ENCODE measurements around the gene ST14.

ST14 gene

DNA sequence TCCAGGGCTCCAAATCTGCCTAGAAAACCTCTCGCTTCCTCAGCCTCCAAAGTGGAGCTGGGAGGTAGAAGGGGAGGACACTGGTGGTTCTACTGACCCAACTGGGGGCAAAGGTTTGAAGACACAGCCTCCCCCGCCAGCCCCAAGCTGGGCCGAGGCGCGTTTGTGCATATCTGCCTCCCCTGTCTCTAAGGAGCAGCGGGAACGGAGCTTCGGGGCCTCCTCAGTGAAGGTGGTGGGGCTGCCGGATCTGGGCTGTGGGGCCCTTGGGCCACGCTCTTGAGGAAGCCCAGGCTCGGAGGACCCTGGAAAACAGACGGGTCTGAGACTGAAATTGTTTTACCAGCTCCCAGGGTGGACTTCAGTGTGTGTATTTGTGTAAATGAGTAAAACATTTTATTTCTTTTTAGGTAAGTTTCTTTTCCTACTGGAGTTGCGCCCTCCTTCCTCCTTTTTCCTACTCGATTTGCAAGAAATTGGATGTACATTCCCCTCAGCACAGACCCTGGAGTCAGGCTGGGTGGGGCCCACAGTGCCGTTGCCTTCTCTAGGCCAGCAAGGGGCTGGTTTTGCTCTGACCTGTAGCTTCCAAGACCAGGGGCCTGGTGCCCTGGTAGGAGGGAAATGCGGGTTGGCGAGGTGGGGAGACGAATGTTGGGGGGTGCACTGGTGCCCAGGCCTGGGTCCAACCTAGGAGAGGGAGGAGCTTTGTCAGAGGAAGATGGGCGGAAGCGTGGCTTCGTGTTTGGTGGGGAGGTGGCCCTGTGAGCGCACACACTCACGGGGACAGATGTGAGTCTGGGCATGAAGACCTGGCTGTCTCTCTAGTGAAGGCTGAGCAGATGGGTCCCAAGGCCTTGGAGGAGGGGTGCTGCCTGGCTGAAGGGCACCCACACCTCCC lies 50.6 kb downstream of the ST14 start:
- TF ChIP-seq, protein P1, sequence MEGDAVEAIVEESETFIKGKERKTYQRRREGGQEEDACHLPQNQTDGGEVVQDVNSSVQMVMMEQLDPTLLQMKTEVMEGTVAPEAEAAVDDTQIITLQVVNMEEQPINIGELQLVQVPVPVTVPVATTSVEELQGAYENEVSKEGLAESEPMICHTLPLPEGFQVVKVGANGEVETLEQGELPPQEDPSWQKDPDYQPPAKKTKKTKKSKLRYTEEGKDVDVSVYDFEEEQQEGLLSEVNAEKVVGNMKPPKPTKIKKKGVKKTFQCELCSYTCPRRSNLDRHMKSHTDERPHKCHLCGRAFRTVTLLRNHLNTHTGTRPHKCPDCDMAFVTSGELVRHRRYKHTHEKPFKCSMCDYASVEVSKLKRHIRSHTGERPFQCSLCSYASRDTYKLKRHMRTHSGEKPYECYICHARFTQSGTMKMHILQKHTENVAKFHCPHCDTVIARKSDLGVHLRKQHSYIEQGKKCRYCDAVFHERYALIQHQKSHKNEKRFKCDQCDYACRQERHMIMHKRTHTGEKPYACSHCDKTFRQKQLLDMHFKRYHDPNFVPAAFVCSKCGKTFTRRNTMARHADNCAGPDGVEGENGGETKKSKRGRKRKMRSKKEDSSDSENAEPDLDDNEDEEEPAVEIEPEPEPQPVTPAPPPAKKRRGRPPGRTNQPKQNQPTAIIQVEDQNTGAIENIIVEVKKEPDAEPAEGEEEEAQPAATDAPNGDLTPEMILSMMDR (IDR thresholded peaks at IDR 0.05) = no peak
- TF ChIP-seq ZFX (IDR thresholded peaks at IDR 0.05; ENCODE audit: borderline replicate concordance) = no peak
- H3K27ac ChIP-seq = no peak overlapping the region

DNA sequence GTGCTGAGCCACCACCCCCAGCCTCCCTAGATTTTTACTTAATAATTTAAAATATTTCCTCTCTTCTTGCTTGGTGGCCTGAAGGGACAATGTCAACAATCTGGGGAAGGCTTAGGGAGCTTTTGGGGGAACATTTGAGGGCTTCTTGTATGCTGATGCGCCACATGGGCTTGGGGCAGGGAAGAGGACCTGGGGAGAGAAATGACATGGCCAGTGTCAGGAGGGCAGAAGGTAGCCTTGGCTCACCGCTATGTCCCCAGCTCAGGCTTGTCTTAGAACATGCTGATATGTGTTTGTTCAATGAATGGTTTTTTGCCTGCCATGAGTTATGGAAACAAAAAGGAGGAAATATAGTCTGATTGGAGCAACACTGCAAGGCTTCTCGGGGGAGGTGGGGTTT lies 51.6 kb downstream of the ST14 start:
- H3K27ac ChIP-seq = no peak overlapping the region
- TF ChIP-seq ZFX (IDR thresholded peaks at IDR 0.05; ENCODE audit: borderline replicate concordance) = no peak
- TF ChIP-seq, protein P1 (IDR thresholded peaks at IDR 0.05) = no peak

DNA sequence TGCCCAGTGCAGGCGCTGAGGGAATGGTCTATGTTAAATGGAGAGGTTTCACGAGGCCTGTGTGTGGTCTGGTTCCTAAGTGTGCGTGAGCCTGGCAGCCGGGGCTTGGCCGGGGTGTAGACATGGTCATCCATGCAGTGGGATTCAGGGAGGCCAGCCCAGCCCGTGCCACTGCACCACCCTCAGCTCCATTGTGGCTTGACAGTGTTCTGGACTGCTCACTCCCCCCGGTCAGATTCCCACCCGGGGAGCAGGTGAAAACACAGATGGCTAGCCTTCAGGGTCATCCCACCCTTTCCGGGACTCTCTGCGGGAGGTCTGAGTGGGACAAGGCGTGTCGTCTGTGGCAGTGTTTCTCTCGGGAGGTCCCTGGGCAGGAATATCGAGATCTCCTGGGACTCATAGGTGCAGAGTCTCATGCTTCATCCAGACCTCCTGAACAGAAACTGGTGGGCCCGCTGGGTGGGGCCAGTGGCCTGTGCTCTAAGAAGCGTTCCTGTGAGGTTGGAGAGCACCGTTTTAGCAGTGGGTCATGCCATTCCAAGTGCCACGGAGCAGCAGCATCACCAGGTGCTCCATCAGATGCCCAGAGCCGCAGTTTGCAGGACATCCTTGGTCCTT lies 52.3 kb downstream of the ST14 start:
- no peak for TF ChIP-seq ZFX (IDR thresholded peaks at IDR 0.05; ENCODE audit: borderline replicate concordance)
- TF ChIP-seq, protein P1 (IDR thresholded peaks at IDR 0.05) = no peak

DNA sequence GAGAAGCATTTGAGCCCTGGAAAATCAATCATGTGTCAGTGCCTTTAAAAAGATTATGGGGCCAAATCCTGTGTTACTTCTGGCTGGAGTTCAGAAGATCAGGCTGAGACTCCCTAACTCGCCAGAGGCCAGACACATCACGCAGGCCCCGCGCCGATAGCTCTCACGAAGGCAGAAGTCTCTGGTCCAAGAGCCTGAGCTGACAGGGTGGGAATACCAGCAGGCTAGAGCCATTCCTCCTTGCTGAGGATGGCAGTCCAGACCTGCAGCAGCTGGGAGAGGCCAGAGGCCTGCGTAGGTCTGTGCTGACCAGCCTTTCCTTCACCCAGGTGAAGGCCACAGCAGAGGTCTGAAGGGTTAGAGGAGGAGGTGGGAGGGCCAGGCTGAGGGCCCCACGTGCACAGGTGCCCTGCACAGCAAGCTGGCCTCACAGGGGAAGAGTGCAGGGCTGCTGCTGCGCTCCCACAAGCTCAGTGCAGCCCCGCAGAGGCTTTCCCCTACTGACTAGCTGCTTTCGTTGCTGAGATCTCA lies 52.9 kb downstream of the ST14 start:
- no peak overlapping the region for H3K27ac ChIP-seq
- TF ChIP-seq ZFX (IDR thresholded peaks at IDR 0.05; ENCODE audit: borderline replicate concordance) = no peak
- TF ChIP-seq, protein P1 (IDR thresholded peaks at IDR 0.05) = no peak

More for the DNA sequence above, 52.3 kb downstream of the ST14 start:
- no peak overlapping the region for H3K27ac ChIP-seq

DNA sequence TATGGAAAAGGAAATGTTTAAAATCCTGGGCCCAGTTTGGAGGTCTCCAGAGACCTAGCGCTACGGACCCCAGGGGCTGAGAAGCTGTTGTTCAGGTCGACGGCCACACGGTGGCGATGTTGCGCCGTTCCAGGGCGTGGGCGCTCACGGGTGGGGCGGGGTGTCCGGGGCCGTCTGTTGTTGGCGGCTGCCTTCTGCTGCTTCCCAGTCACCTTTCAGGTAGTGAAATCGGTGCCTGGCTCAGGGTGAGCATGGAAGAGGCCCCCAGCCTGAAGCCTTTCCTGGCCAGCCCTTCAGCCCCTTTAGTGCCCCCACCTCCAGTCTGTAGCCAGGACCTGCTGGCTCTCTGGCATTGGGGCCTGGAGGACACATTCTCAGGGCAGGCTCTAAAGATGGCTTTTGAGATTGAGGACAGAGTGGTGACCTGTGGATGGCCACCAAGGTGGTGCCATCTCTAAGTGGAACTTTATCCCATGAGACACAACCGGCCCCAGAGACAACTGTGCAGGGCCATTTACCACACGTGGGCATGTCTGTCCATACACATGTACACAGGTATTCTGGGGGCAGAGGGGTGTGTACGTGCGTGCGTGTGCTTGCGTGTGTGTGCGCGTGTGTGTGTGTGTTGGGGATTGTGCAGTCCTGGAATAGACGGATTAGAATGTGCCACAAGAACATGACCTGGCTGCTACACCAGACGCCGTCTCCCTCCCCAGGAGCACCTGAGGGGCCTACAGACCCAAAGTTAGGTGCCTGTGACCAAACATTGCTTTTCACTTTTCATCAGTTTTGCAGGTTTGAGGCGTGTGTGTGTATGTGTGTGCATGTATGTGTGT lies 53.8 kb downstream of the ST14 start:
- no peak overlapping the region for H3K27ac ChIP-seq
- TF ChIP-seq ZFX (IDR thresholded peaks at IDR 0.05; ENCODE audit: borderline replicate concordance) = no peak
- TF ChIP-seq, protein P1 (IDR thresholded peaks at IDR 0.05) = peak; percentile 95

DNA sequence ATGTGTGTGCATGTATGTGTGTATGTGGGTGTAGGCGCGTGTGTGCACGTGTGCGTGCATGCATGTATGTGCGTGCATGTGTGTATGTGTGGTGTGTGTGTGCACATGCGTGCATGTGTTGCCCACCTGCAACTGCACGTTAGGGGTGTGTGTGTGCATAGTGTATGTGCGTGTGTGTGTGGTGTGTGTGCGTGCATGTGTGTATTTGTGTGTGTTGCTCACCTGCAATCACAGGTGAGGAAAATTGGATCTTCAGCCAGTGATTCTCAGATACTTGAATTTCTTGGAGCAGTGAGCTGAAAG lies 54.3 kb downstream of the ST14 start:
- no peak overlapping the region for H3K27ac ChIP-seq
- TF ChIP-seq, protein P1 (IDR thresholded peaks at IDR 0.05) = no peak
- TF ChIP-seq ZFX (IDR thresholded peaks at IDR 0.05; ENCODE audit: borderline replicate concordance) = no peak

Data from 22Rv1 (cell line).